Tibial nerve (tissue), 4 donors: ENCODE data around the gene MAML2. TPM values are rescaled to one million over a fixed set of nuclear protein-coding genes. Genes with fewer than 3 reads are reported as not detected.

Experiments used
- DNase-seq, 2 donors: peaks; one replicate each; pipeline ENCODE4 v3.0.0-alpha.2; 2019; ENCODE audit warnings: low spot score in 2 of 2
- H3K27ac ChIP-seq, 4 donors: fragments of 200-600 bp; sonication (generic) in 3 of 4; one replicate each; pipeline ENCODE4 v1.5.1; 2017 to 2019; ENCODE audit warnings: mild to moderate bottlenecking in 1 of 4
- H3K27me3 ChIP-seq, 2 donors: fragments of 200-600 bp; sonication (generic) in 1 of 2; one replicate each; pipeline versions ENCODE4 v1.5.1 to v1.6.0; 2017 to 2019
- H3K36me3 ChIP-seq, 3 donors: fragments of 200-600 bp; sonication (generic); one replicate each; pipeline ENCODE4 v1.5.1; 2018 to 2019
- H3K4me1 ChIP-seq, 4 donors: fragments of 200-600 bp; sonication (generic) in 3 of 4; one replicate each; pipeline ENCODE4 v1.5.1; 2017 to 2019
- H3K4me3 ChIP-seq, 4 donors: fragments of 200-600 bp; sonication (generic) in 3 of 4; one replicate each; pipeline ENCODE4 v1.5.1; 2017 to 2019; ENCODE audit warnings: mild to moderate bottlenecking in 1 of 4, moderate library complexity in 1 of 4
- H3K9me3 ChIP-seq, 4 donors: fragments of 200-600 bp; sonication (generic) in 3 of 4; one replicate each; pipeline ENCODE4 v1.5.1; 2017 to 2019
- EP300 ChIP-seq, 2 donors: sonication (generic); formaldehyde crosslinking; IDR thresholded peaks; one replicate each; pipeline ENCODE4 v1.6.1; 2017; ENCODE audit warnings: antibody characterized with exemption in 2 of 2, mild to moderate bottlenecking in 1 of 2
- POLR2A ChIP-seq, 2 donors: fragments of 450-650 bp; IDR thresholded peaks; one replicate each; pipeline ENCODE4 v1.6.1; 2017; ENCODE audit warnings: antibody characterized with exemption in 2 of 2, mild to moderate bottlenecking in 2 of 2, moderate library complexity in 2 of 2
- WGBS, 2 donors: methylation state at CpG; one replicate each; pipeline ENCODE4 v1.1.5; 2018; 5-methylcytosine and 5-hydroxymethylcytosine counted together
- total RNA-seq, 4 donors: library from RNA; depleted of rRNA; stranded (reverse); fragments of >200 nt; gene quantifications; one replicate each; pipeline ENCODE4 v1.1.0, GENCODE V29; 2016
- TF ChIP-seq, protein P1 (sequence below), 5 experiments: fragments of 200-600 bp in 3 of 5; fragments of 450-650 bp in 2 of 5; sonication (generic) in 3 of 5; IDR thresholded peaks; one replicate each; pipeline ENCODE4 v1.5.1; 2016 to 2019; ENCODE audit warnings: antibody characterized with exemption in 5 of 5, mild to moderate bottlenecking in 3 of 5, moderate library complexity in 2 of 5

MAML2 gene
- total RNA-seq, 4 donors from 2014 or later, result 20.5 to 38.4 (median 27.9) TPM

DNA sequence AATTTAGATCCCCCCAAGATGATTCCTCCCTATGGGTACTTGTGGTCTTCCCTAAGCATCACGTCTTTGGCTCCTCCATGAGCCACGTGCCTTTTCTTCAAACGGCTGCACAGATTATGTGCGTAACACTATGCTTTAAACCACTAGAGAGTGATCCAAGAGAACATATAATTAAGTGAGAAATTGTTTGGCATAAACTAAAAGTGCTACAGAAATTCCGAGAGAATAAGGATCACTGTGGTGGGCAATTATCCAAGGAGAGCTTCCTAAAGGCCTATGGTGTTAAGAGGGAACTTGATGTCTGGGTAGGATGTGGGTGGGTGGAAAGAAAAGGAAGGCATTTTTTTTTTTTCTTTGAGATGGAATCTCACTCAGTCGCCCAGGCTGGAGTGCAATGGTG is 110.9 kb downstream of the MAML2 start:
- Histone ChIP-seq H3K27ac (peak overlapping the region in 1 of 4 donors; percentile 49), H3K36me3 (no peaks in the 10 kb centered on the region), H3K4me3 (no peak overlapping the region), H3K4me1 (peaks cover 0 to 63% (median 23%) of the 10 kb centered on the region in 4 donors), H3K9me3 (no peaks in the 10 kb centered on the region), H3K27me3 (no peaks in the 10 kb centered on the region)
- DNase-seq, result no peak
- TF ChIP-seq POLR2A (IDR thresholded peaks at IDR 0.05) (no peak), EP300 (IDR thresholded peaks at IDR 0.05) (no peak)
- TF ChIP-seq, protein P1, sequence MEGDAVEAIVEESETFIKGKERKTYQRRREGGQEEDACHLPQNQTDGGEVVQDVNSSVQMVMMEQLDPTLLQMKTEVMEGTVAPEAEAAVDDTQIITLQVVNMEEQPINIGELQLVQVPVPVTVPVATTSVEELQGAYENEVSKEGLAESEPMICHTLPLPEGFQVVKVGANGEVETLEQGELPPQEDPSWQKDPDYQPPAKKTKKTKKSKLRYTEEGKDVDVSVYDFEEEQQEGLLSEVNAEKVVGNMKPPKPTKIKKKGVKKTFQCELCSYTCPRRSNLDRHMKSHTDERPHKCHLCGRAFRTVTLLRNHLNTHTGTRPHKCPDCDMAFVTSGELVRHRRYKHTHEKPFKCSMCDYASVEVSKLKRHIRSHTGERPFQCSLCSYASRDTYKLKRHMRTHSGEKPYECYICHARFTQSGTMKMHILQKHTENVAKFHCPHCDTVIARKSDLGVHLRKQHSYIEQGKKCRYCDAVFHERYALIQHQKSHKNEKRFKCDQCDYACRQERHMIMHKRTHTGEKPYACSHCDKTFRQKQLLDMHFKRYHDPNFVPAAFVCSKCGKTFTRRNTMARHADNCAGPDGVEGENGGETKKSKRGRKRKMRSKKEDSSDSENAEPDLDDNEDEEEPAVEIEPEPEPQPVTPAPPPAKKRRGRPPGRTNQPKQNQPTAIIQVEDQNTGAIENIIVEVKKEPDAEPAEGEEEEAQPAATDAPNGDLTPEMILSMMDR (IDR thresholded peaks at IDR 0.05), result no peak
- WGBS, 2 donors, result 63 to 73% methylated on average over 6 of the region's 6 CpGs

DNA sequence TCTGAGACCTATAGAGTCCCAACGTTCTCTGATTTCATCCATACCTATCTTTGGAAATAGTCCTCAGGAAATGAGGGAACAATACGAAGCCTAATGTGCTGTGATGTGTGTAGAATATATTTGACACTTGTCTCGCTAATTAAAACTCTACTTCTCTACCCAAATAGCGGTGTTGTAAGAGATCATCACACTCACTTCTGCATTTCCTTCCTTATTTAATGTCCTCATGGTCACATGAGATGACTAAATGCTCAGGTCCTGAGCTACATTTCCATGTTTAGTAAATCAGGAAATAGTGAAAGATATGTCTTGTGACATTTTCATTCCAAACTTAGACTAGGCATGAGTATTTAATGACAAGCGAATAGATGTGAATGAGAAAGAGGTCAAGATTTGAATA is 112.3 kb downstream of the MAML2 start:
- no peaks in the 10 kb centered on the region for H3K27me3 ChIP-seq
- TF ChIP-seq, protein P1 (IDR thresholded peaks at IDR 0.05), result no peak
- TF ChIP-seq EP300 (IDR thresholded peaks at IDR 0.05), result peak; percentile 88 to 89
- no peak overlapping the region for H3K4me3 ChIP-seq
- H3K36me3 ChIP-seq, result no peaks in the 10 kb centered on the region
- peak overlapping the region in 1 of 4 donors; percentile 81 for H3K27ac ChIP-seq
- WGBS, 2 donors, result 81 to 83% methylated on average over 5 of the region's 5 CpGs
- H3K9me3 ChIP-seq, result no peaks in the 10 kb centered on the region
- peaks cover 0 to 62% (median 28%) of the 10 kb centered on the region in 4 donors for H3K4me1 ChIP-seq
- no peak for DNase-seq

DNA sequence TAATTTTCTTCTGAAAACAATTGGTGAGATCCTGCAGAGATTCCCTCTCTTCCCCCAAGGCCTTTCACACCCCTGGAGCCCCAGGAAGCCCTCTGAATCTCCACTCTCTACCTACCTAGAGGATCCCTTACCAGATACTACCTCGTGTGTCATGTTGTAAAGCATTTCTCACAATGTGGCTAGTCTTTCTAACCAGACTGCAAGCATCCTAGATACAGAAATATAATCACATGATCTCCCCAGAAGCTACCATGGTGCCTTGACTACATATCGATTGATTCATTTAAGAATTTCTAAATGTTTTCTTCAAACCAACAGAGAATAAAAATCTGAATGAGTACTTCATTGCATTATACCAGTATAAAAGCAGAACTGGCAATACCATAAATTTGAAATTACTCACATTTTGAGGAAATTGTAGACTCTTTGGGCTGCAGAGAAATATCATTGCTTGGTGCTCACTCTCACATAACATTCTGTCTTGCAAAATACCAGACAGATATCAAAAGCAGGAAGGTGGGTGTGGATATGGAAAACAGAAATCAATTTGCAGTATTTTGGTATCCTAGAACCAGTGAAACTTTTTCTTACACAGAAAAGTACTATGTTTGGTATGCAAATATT is 113.5 kb downstream of the MAML2 start:
- Histone ChIP-seq H3K27ac (peak overlapping the region in 3 of 4 donors; percentile 8 to 88 (median 81)), H3K36me3 (no peaks in the 10 kb centered on the region), H3K4me1 (peaks cover 0 to 63% (median 27%) of the 10 kb centered on the region in 4 donors), H3K4me3 (no peak overlapping the region), H3K9me3 (no peaks in the 10 kb centered on the region), H3K27me3 (no peaks in the 10 kb centered on the region)
- TF ChIP-seq POLR2A (IDR thresholded peaks at IDR 0.05) (no peak), EP300 (IDR thresholded peaks at IDR 0.05) (no peak)
- TF ChIP-seq, protein P1 (IDR thresholded peaks at IDR 0.05), result no peak
- WGBS, 2 donors, result 50 to 63% methylated on average over 2 of the region's 2 CpGs
- DNase-seq, result no peak

DNA sequence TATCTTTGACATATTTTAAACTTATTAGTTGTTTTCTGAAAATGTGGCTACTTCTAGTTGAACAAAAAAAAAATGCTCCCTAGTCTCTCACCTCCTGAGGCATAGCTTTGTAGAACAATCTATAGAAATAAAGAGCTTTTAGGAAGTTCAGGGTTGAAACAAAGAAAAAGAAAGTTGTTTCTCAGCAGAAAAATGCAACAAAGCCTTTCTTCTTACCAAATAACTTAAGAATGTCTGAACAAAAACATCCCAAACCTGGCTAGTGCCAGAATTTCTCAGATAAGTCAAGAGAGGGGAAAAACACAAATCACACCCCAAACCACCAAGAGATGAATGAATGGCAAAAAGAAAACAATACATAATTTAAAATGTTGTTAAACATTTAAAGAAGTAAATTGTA is 114.1 kb downstream of the MAML2 start:
- no peak for TF ChIP-seq EP300 (IDR thresholded peaks at IDR 0.05)
- TF ChIP-seq, protein P1 (IDR thresholded peaks at IDR 0.05), result no peak
- TF ChIP-seq POLR2A (IDR thresholded peaks at IDR 0.05), result no peak
- Histone ChIP-seq H3K4me3 (no peak overlapping the region), H3K27ac (peak overlapping the region; percentile 50 to 88 (median 67)), H3K36me3 (no peaks in the 10 kb centered on the region), H3K27me3 (no peaks in the 10 kb centered on the region), H3K4me1 (peaks cover 0 to 63% (median 31%) of the 10 kb centered on the region in 4 donors), H3K9me3 (no peaks in the 10 kb centered on the region)
- DNase-seq, result no peak

DNA sequence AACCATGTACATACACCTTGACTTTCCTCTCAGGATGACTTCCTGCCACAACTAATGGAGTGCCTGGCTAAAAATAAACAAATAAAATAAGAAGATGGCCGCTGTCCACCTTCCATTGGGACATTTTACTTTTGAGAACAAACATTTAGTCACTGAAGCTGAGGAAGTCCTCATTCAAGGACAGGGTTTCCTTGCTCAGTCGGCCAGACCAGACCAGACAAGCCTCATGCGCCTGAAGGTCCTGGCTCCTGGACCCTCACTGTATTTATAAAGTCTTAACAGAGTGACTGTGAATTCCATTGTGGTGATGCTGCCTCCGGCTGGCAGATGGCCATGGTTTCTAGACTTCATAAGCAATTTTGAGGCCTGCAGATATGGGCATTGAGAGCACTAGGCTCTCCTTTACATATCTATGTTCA is 114.5 kb downstream of the MAML2 start:
- 31 to 39% methylated on average over 4 of the region's 4 CpGs for WGBS, 2 donors
- peak in 1 of 2 donors; percentile 22 for TF ChIP-seq EP300 (IDR thresholded peaks at IDR 0.05)
- TF ChIP-seq, protein P1 (IDR thresholded peaks at IDR 0.05), result no peak
- peak; percentile 57 to 66 for DNase-seq

More for the DNA sequence above, 114.5 kb downstream of the MAML2 start:
- peaks cover 0 to 63% (median 31%) of the 10 kb centered on the region in 4 donors for H3K4me1 ChIP-seq
- H3K4me3 ChIP-seq, result no peak overlapping the region
- H3K9me3 ChIP-seq, result no peaks in the 10 kb centered on the region
- H3K27ac ChIP-seq, result peak overlapping the region; percentile 50 to 88 (median 67)
- H3K27me3 ChIP-seq, result no peaks in the 10 kb centered on the region
- H3K36me3 ChIP-seq, result no peaks in the 10 kb centered on the region
